ENCODE results near the gene LCN2.
"Not testable (repeated sequence)": the region's sequence is repeated elsewhere in the genome, so short reads cannot be mapped to it uniquely, and the experiment has no call there.

The LCN2 gene

DNA sequence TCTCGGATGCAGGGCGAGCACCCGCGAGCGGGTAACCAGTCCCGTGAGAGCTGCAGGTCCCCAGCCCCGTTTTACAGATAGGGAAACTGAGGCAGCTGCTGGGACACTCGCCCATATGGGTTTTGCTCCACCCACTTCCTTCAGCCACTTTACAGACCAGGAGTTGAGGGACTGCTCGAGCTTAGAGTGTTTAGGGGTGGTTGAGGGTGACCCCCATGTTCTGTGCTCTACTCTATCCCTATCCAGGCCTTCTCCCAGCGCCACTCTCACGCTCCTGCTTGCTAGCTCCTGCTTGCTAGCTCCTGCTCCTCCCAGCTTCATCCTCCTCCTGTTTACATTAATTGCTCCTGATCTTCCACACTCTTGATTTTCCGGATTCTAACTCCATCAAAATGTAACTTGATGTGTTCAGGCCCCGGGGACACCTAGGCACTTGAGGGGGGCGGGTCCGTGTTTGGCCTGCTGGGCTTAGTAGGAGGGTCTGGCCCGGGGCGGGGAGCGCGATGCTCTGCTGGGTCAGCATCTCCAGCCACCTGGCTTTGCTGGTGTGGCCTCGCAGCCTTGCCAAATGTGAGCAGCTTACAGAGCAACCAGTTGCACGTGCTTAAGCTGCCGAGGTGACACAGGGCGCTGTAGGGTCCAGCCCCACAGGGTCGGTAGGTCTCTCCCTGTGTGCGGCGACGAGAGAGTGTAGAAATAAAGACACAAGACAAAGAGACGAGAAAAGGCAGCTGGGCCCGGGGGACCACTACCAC is 20.2 kb upstream of the LCN2 start:
- DNase-seq = no peak

DNA sequence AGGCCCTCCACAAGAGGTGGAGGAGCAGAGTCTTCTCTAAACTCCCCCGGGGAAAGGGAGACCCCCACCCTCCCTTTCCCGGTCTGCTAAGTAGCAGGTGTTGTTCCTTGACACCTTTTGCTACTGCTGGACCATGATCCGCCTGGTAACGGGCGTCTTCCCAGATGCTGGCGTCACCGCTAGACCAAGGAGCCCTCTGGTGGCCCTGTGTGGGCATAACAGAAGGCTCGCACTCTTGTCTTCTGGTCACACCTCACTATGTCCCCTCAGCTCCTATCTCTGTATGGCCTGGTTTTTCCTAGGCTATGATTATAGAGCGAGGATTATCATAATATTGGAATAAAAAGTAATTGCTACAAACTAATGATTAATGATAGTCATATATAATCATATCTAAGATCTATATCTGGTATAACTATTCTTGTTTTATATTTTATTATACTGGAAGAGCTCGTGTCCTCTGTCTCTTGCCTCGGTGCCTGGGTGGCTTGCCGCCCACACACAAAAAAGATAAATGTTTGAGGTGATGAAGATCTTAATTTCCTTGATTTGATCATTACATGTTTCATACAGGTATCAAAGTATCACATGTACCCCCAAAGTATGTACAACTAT is 19.2 kb upstream of the LCN2 start:
- DNase-seq = peak; percentile 68

DNA sequence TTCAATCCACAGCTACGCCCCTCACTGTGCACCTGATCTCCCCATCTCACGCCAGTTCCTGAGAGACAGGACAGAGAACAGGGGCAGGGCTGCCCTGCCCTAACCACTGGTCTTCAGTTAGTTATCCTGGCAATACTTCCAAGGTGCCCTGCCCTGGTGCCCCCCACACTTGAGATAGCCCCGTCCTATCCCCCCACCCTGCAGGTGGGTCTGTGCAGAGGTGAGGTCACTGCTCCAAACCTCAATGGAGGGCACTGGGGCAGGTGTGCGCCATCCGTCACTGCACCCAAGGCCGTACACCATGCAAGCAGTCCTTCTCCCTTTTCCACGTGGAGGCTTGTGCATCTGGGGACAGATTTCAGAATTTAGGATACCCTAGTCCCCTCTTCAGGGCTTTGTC is 18.6 kb upstream of the LCN2 start:
- DNase-seq = not testable (repeated sequence)

DNA sequence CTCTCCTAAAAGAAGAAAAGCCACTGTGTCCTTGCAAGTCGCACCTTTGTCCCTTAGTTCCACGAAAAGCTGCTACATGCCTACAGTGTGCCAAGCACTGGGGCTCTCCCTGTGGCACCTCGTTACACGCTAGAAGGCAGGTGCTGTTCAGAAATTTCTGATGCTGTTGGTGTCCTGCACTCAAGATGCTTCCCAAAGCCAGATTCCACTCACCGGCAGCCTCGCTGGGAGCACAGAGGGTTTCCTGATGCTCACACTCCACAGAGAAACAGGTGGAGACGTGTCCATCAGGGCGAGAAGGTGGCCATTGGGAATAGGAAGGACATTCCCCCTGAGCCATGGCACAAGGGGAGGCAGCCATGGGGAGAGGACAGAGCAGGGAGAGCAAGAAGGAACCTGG is 17.9 kb upstream of the LCN2 start:
- DNase-seq = not testable (repeated sequence)

DNA sequence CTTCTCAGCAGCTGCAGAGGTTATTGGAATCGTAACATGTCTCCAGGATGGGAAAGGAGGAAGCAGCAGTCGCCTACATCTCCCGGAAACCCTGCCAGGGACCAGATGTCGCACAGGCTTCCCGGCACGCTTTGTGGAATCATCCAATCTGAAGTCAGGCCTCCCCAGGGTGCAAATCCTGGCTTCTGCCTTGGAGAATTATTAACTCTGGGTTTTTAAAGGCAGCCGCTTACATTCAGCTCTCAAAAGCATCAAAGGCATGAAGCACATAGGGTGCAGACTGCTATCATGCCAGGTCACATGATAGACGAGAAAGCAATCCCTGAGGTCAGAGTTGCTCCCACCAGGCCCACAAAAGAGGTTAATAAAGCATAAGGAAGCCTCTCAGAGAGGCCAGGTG is 17.1 kb upstream of the LCN2 start:
- DNase-seq = not testable (repeated sequence)

DNA sequence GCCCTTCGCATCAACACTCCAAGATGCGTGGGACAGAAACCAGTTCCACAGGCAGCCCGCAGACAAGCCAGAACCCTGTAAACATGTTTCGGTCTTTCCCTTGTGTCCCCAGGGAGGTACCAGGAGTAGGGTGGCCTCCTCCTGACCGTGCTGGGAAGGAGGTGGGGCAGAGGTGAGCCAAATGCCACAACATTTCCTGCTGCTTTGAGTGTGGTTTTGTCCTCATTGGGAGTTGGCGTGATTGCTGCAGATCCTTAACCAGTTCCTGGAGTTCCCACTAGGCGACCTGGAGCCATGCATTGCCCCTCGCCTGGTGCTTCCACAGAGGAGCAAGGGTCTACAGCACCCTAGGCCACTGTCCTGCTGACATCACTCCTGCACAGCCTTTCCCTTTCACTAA is 13.7 kb upstream of the LCN2 start:
- DNase-seq = not testable (repeated sequence)

DNA sequence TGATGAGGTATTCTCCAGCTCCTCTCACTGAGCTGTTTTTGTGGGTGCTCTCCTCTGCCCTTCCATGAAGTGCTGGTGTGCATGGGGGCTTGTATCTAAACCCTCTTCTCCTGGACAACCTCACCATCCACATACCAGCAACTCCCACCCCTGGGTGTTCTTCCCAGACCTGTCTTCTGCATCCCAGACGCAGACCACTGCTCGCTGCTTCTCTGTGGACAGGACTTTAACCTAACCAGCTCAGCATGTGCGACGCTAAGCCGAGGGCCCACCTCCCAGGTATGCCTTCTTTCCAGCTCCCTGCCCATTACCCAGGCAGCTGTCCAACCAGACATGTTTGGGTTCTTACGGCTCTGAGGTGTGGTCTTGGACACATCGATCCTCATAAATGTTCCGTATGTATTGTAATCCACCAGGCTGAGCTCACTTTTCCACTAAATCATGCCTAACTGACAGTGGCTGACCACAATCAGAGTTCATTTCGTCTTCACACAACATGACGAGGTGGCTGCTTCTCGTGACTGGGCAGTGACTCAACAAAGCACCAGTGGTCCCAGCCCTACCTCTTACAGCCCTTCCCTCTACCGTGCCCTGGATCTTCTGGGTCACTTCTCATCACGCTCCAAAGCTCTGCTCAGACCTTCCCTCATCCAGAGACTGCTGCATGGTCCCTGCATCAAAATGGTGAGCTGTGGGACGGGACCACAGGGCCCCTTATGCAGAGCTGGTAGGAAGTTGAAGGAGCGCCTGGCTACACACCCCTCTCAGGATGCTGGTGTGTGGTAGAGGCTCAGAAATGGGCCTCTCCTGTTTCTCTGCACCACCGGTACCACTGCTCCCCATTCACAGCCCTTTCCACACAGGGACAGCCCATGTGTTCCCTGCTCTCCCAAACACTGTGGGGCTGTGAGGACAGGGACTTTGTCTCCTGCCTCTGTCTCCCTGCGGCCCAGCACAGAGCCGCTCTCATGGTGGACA is 12.1 kb upstream of the LCN2 start:
- DNase-seq = no peak

DNA sequence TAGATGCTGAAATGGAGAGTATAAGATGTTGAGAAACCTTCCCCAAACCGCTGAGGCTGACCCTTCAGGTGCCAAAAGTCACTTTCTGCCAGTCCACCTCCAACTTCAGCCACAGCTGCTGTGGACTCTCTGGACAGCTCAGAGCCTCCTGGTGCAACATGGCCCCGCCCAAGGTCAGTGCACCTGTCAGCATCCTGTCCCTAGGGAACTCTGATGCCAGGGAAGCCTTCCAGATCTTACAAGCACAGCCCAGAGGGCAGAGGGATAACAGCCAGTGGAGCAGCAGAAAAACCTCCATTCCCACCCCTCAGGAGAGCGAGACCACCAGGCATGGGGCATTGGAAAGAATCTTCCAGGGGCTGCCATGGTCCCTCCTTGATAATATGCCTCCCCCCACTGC is 11.3 kb upstream of the LCN2 start:
- DNase-seq = no peak

DNA sequence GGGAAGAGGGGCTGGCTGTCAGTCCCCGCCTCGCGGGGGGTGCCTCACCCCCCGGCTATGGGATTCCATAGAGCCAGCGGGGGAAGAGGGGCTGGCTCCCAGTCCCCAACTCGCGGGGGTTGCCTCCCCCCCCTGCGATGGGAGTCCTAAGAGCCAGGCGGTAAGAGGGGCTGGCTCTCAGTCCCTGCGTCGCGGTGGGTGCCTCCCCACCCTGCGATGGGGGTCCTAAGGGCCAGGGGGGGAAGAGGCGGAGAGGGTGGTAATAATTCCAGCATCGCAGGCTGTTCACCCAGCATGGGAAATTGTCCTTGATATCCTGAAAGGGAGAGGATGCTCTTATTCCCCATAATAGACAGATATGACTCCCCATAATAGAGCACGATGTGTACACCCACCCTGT is 9.6 kb upstream of the LCN2 start:
- DNase-seq = no peak

DNA sequence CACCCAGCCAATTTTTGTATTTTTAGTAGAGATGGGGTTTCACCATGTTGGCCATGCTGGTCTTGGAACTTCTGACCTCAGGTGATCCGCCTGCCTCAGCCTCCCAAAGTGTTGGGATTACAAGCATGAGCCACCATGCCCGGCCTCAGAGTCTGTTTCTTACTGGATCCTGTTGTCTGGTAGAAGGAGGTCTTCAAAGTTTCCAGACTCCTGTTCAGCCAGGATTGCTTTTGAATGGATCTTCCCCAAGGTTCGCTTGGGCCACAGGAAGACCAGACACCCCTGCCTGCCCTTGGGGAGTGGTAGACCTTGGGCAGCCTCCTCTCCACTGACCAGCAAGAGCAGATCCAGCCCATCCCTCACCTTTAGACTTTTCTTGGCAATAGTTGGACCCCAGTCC is 7.6 kb upstream of the LCN2 start:
- DNase-seq = no peak

DNA sequence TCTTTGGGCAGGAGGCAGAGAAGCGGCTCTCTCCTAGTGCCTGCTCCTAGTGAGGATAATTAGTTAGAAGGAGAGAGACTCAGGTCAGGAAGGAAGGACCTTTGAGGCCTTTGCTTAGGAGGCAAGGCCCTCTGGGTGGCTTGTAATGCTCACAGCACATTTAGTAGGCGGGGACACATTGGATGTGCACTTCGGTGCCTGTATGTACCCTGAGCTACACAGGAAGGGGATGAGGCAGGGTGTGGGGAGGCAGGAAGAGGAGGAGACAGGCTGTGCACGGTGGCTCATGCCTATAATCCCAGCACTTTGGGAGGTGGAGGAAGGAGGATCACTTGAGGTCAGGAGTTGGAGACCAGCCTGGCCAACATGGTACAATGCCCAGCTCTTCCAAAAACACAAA is 7.2 kb upstream of the LCN2 start:
- DNase-seq = no peak

DNA sequence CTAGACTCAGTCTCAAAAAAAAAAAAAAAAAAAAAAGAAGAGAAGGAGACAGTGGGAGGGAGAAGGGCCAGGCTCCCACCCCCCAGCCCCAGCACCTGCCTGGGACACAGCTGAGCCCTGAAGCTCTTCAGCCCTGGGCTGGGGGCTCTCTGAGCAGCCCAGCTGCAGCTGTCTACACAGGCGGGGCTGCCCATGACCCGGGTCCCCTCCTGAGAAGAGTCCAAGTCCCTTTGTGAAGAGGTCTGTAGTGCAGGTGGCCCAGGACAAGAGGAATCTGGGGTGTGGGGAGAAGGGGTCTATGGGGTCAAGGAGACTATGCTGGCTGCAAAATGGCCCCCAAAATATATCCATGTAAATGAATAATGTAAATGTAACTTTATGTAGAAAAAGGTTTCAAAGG is 6.7 kb upstream of the LCN2 start:
- no peak for DNase-seq

DNA sequence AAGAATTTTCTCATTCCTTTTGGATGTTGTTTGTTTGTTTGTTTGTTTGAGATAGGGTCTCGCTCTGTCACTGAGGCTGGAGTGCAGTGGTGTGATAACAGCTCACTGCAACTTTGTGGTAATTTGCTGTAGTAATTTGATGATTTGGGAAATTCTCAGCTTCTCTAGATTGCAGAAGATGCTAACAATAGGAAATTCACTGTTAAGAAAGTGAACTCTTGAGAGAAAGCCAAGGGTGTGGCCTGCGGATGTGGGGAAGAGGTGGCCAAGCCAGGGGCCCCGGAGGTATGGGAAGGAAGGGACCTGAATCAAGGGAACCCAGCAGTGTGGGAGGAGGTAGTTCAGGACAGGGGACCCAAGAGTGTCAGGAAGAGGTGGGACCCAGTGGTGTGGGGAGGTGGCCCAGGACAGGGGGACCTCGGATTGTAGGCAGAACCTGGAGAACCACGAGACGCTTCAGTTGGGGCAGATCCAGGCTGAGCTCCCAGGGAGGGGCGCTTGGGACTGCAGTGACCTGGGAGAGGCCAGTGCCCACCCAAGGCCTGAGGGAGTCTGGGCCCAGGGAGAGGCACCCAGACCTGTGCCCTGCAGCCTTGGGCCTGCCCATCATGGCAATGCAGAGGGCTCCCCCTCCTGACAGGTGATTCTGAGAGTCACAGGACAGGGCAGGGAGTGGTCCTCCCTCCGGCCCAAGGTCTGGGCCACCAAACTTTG is 5.6 kb upstream of the LCN2 start:
- no peak for DNase-seq

DNA sequence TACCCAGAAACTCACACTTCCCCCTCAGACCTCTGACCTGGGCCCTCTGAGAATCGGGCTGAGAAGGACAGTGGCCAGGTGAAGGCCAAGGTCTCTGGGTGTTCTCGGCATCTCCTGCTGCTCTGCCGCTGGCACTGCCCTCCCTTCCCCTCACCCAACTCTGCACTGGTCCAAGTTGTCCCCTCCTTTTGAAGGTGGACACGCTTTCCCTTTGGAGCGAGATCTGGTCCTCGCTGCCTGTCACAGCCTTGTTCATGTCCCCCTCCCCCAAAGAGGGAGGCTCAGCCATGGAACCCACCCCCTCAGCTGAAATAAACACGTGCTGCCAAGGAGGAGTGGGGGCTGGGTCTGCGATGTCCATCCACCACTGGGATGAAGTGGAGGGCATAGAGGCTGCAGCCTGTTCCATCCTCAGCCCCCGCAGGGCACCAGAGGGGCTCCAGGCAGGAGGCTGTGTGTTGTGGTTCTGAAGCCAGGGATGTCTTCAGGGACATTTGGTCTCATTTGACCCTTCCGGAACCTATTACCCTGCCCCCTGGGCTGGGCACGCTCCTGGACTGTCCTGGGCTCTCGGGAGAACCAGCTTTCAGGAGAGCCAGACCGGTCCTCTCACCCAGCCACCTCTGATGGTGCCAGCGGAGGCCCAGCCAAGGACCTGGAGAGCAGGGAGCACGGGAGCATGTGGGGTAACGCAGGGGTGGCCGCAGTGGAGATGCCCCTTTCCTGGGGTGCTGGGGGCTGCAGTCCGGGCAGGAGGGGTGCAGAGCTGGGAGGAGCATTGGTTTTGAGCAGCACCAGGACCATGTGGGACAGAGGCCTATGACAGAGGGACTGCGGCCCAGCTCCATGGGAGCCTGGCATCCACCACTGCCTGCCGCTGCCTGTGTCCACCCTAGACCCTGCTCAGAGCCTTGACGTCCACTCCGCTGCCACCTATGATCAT is 4.7 kb upstream of the LCN2 start:
- DNase-seq = no peak

DNA sequence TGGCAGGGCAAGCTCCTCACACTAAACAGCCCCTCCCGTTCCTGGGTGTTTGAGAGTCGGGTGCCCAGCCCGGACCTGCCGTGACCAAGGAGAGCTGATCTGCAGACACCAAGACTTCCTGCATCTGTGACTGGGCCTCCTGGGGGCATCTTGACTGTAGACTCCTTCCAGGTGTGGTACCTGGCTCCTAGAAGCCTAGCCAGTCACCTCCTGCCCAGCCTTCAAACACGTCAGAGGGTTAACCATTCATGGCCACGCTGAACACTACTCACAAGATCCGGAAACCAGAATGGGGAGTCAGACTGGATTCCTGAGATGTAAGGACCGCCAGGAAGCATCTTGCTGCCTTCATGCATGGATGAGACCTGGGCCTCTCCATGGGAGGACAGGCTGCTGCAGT is 3.7 kb upstream of the LCN2 start:
- DNase-seq = no peak

DNA sequence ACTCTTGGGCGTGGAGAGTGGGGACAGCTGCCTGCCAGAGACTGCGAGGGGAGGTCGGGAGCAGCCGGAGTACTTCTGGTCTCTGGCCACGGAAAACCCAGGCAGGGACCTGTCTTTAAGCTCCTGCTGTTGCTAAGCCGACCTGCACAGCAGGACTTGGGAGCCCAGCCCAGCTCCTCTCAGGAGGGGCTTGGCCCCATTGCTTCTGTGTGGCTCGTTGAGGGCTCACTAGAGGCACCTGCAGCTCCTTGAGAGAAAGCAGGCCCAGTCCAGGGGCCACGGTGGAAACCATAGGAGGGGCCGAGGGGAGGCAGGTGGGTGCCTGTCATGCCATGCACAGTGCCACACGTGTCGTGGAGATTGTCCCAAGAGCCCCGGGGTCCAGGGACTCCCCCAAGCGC is 3.3 kb upstream of the LCN2 start:
- no peak for DNase-seq

DNA sequence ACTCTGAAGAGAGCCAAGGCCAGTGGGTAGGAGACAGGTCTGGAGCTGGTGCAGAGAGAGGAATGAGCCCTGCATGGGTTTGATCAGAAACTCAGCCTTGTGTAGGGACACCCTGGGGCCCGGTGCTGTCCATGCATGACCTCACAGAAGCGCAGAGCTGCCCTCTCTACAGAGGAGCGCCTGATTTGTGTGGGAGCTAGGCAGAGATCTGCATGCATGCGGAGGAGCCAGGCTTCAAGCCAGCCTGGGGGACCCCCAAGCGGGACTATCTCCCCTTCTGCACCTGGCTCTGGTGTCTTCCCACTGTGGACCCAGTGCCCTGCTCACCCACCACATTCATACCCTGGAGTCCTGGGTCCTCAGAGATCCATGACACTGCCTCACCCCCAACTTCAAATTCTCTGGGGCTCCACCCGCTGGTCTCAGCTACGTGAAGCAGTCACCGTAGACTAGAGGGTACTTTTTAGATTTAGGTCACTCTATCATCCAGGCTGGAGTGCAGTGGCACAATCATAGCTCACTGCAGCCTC is 2.6 kb upstream of the LCN2 start:
- no peak for DNase-seq

DNA sequence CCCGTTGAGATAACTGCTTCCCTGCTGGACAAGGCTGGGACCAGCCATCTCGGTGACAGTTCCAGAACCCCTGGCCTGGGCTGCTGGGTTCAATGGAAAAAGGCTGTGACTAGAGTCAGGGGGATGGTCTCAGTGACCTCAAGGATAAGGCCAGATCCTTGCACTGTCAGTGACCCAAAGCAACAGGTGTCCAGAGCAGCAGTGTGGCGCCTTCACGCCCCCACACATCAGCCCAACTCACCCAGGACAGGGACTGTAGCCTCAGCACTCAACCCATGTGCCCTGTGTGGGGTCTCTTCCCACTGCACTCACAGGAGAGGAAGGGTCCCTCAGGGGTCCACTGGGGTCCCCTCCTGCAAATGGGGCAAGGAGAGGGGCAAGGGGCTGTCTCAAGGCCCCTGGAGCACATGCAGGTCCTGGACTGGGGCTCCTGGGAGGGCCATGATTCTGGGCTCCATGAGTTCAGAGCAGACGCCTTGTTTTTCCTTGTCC is 698 bp upstream of the LCN2 start:
- DNase-seq = no peak

DNA sequence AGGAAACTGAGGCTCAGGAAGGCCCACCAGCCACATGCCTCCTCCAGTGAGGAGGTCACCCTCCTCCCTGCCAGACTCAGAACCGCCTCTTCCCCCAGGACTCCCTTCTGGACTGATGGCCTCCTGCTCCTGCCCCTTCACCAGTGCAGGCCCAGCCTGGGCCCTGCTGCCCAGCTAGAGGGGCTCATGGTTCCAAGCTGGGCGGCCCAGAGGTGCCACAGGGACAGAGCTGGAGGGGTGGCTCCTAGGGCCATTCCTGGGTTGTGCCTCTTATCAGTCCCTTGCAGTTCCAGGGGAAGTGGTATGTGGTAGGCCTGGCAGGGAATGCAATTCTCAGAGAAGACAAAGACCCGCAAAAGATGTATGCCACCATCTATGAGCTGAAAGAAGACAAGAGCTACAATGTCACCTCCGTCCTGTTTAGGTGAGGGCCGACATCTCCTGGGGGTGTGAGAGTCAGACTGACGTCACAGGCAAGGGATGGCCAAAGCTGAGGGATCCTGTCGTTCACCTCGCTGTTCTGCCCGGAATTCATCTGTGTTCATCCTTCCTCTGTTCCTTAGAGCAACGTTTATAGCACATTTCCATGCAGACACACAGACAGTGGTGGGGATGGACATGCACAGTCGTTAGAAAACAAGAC is 819 bp downstream of the LCN2 start:
- DNase-seq = no peak

DNA sequence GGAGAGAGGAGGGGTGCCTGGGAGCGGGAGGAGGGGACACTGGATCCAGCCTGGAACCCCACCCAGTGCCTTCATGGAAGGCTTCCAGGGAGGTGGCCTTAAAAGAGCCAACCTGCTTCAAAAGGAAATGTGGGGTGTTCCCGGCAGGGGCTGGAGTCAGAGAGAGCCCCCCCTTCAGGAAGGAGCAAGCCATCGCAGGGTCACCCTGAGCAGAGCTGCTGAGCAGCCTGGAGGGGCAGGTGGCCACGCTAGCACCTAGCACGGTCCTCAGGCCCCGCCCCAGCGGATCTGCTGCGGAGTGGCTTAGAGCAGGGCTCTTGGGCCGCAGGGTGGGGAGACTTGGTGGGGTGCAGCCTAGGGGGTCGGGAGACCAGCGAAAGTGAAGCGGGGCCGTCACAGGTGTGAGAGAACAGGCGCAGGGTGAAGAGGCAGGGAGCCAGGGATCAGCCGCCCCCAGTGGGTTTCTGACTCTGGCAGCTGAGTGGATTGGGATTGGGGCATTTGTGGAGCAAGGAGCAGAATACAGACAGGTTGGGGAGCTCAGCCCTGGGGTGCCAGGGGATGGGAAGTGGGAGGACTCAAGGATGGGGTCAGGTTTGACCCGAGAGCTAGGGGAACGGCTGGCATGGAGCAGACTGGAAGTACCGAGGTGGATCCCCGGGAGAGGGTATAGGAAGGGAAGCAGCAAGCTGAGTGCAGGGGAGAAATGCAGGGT is 1.5 kb downstream of the LCN2 start:
- no peak for DNase-seq
